Measurements from ENCODE around the gene GAST. TPM values are rescaled to one million over a fixed set of nuclear protein-coding genes. Genes with fewer than 3 reads are reported as not detected.

Gene GAST
- total and polyA plus RNA-seq, 2 of the 4 experiments (the other 2 are of a cell fraction): not detected

- dilution Hi-C loops (cut with HindIII; ENCODE audit: low sequenced_read_pairs, unreplicated experiment) (no loop called here), in situ Hi-C loops (cut with MboI; ENCODE audit: low sequenced_read_pairs) (loop anchor here (5.0 to 25.0 kb wide), 7 partner anchors 113 to 1303 kb away; partner anchors contain the start of gene GJD3), intact Hi-C loops (cut with micrococcal nuclease) (no loop called here)
- H3K4me3 ChIP-seq (ENCODE audit: insufficient read depth, low read depth, low read length): no peak overlapping the region
- 0% methylated on average over 1 of the region's 15 CpGs; no CpG with 5 or more reads in 1 of the 2 experiments for WGBS, 2 experiments (ENCODE audit: extremely low coverage in 2 of 2, insufficient read length in 1 of 2)
- no peaks in the 10 kb centered on the region; the same call in 1 of the 2 replicates for H3K27me3 ChIP-seq (ENCODE audit: control insufficient read depth, insufficient read depth, low read length)
- no peak overlapping the region for H3K56ac ChIP-seq (ENCODE audit: extremely low read depth, insufficient read depth, low read length)
- H3K9ac ChIP-seq (ENCODE audit: low read depth, low read length): no peak overlapping the region
- peak overlapping the region; percentile 97 for H3K4ac ChIP-seq (ENCODE audit: low read depth, low read length)
- peaks cover 11% of the 10 kb centered on the region for H3K4me1 ChIP-seq (ENCODE audit: control insufficient read depth, insufficient read depth, low read length)
- no peaks in the 10 kb centered on the region for H3K36me3 ChIP-seq (ENCODE audit: control insufficient read depth, insufficient read depth, low read length)
- H2AFZ ChIP-seq (replicated peaks; ENCODE audit: low read length, poor library complexity): peak overlapping the region; percentile 100
- peak overlapping the region; percentile 76; the same call in 1 of the 2 replicates for H2AK5ac ChIP-seq (ENCODE audit: low read depth, low read length)
- H3K9me1 ChIP-seq (ENCODE audit: insufficient read depth, low read length): 0 out of 2 replicates have a peak, but pooled peaks cover 7% of the 10 kb centered on the region
- peak overlapping the region; percentile 97 for H3K23ac ChIP-seq (ENCODE audit: low read depth, low read length)
- DNase-seq: no peak
- H3K4me2 ChIP-seq (ENCODE audit: low read depth, low read length): peak overlapping the region; percentile 85
- H3K79me1 ChIP-seq (ENCODE audit: low read depth in 1 of 2, low read length in 2 of 2): peaks cover 0 to 4% of the 10 kb centered on the region in 2 experiments; a peak in 1 of 4 replicates
- H2BK20ac ChIP-seq (ENCODE audit: low read depth, low read length): no peak overlapping the region
- peak overlapping the region; percentile 91 for H2BK120ac ChIP-seq (ENCODE audit: low read depth, low read length)
- peak overlapping the region; percentile 88 for H4K5ac ChIP-seq (ENCODE audit: low read depth, low read length)
- H4K20me1 ChIP-seq (ENCODE audit: insufficient read depth, low read length): no peaks in the 10 kb centered on the region
- ChIA-PET POLR2A (ENCODE audit: unreplicated experiment) (interaction anchor here (0.7 kb wide), 1 partner anchor 124 kb away, joined by 7 read pairs; no protein-coding TSS in a partner anchor), CTCF (interaction anchor here (0.6 to 1.8 kb wide), 7 partner anchors 14 to 1045 kb away, joined by 3 to 12 read pairs (median 5); no protein-coding TSS in a partner anchor)
- peak overlapping the region; percentile 86; the same call in 1 of the 3 replicates for H2BK15ac ChIP-seq (ENCODE audit: low read depth, low read length)
- ATAC-seq (ENCODE audit: low read depth): no peak
- H3K27ac ChIP-seq (ENCODE audit: insufficient read depth, low read length): no peak overlapping the region; the same call in 1 of the 2 replicates
- H2BK5ac ChIP-seq (ENCODE audit: low read depth, low read length, poor library complexity, severe bottlenecking): peak overlapping the region; percentile 64
- peak overlapping the region; percentile 89; the same call in 1 of the 2 replicates for H3K18ac ChIP-seq (ENCODE audit: low read depth, low read length)
- no peaks in the 10 kb centered on the region for H3K9me3 ChIP-seq (ENCODE audit: control insufficient read depth, insufficient read depth, low read length)
- no TSS peak for BruUV-seq (replicated peaks)
- peak overlapping the region; percentile 88 for H2AK9ac ChIP-seq (replicated peaks; ENCODE audit: low read depth, low read length, poor library complexity)
- H4K91ac ChIP-seq (ENCODE audit: insufficient read depth, low read depth, low read length): peak overlapping the region; percentile 92; the same call in 1 of the 2 replicates
- peak overlapping the region; percentile 90 to 100 for H4K8ac ChIP-seq (ENCODE audit: low read depth in 2 of 2, low read length in 2 of 2)
- H3K14ac ChIP-seq (replicated peaks; ENCODE audit: low read depth, low read length): peak overlapping the region; percentile 99
- TF ChIP-seq POLR2A (IDR thresholded peaks at IDR 0.05; ENCODE audit: low read depth, low read length) (no peak), RAD21 (IDR thresholded peaks at IDR 0.05; ENCODE audit: low read length) (no peak), SMC3 (IDR thresholded peaks at IDR 0.05; ENCODE audit: low read depth, low read length) (no peak), MAFK (IDR thresholded peaks at IDR 0.05; ENCODE audit: low read depth, low read length) (no peak), RFX5 (IDR thresholded peaks at IDR 0.05; ENCODE audit: low read depth, low read length) (no peak), MAZ (IDR thresholded peaks at IDR 0.05; ENCODE audit: borderline replicate concordance, low read depth, low read length) (no peak), CHD1 (IDR thresholded peaks at IDR 0.05; ENCODE audit: low read depth, low read length) (no peak), CEBPB (IDR thresholded peaks at IDR 0.05; ENCODE audit: low read depth, low read length) (no peak), NFE2L2 (IDR thresholded peaks at IDR 0.05; ENCODE audit: low read depth, low read length) (no peak), RCOR1 (IDR thresholded peaks at IDR 0.05; ENCODE audit: insufficient replicate concordance, low read length) (no peak), BHLHE40 (IDR thresholded peaks at IDR 0.05; ENCODE audit: low read depth, low read length) (no peak), MXI1 (IDR thresholded peaks at IDR 0.05; ENCODE audit: borderline replicate concordance, low read depth, low read length) (no peak)
- TF ChIP-seq, protein P1, sequence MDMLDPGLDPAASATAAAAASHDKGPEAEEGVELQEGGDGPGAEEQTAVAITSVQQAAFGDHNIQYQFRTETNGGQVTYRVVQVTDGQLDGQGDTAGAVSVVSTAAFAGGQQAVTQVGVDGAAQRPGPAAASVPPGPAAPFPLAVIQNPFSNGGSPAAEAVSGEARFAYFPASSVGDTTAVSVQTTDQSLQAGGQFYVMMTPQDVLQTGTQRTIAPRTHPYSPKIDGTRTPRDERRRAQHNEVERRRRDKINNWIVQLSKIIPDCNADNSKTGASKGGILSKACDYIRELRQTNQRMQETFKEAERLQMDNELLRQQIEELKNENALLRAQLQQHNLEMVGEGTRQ (IDR thresholded peaks at IDR 0.05; ENCODE audit: low read depth, low read length): no peak
- TF ChIP-seq, protein P2, sequence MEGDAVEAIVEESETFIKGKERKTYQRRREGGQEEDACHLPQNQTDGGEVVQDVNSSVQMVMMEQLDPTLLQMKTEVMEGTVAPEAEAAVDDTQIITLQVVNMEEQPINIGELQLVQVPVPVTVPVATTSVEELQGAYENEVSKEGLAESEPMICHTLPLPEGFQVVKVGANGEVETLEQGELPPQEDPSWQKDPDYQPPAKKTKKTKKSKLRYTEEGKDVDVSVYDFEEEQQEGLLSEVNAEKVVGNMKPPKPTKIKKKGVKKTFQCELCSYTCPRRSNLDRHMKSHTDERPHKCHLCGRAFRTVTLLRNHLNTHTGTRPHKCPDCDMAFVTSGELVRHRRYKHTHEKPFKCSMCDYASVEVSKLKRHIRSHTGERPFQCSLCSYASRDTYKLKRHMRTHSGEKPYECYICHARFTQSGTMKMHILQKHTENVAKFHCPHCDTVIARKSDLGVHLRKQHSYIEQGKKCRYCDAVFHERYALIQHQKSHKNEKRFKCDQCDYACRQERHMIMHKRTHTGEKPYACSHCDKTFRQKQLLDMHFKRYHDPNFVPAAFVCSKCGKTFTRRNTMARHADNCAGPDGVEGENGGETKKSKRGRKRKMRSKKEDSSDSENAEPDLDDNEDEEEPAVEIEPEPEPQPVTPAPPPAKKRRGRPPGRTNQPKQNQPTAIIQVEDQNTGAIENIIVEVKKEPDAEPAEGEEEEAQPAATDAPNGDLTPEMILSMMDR (conservative IDR thresholded peaks at IDR 0.05; ENCODE audit: low read depth, low read length): no peak
These were observed 47.3 kb upstream of the GAST start for GRCh38 chr17:41664587-41665565.
